ENCODE measurements around the gene ITFG1.

ITFG1 gene

DNA sequence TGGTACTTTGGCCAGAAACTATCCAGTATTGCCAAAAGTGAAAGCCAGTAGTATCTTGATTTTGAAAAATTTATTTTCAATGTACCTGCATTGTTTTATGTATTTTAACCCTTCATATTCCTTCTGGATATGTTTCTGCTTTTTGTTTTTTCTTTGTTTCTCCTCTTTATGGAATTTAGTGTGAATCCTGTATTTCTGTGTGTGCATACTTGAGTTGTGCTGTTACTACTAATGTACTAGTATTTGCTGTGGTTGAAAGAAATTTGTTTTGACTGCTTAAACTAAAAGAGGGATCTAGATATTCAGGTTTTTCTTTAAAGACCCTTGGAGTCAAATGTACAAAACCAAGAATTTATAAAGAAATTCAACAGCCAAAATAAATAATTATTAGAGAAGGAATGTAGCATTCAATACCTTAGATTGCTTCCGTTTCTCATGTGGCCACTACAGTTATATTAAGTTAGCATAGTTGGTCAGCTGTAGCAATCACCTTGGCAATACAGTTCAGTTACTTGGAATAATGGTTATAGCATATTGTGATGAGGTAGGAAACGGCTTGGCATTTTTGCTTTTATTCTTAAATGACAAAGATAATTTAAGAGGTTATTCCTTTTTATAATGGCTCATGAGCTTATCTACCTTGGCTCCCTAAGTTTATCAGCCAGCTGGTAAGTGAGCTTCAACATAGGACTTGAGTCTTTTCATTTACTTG is 5.2 kb upstream of the ITFG1 start:
- no peak overlapping the region for H3K4me3 ChIP-seq (replicated peaks; ENCODE audit: low read depth, low read length)
- DNase-seq (ENCODE audit: low read depth): no peak
- TF ChIP-seq, protein P1, sequence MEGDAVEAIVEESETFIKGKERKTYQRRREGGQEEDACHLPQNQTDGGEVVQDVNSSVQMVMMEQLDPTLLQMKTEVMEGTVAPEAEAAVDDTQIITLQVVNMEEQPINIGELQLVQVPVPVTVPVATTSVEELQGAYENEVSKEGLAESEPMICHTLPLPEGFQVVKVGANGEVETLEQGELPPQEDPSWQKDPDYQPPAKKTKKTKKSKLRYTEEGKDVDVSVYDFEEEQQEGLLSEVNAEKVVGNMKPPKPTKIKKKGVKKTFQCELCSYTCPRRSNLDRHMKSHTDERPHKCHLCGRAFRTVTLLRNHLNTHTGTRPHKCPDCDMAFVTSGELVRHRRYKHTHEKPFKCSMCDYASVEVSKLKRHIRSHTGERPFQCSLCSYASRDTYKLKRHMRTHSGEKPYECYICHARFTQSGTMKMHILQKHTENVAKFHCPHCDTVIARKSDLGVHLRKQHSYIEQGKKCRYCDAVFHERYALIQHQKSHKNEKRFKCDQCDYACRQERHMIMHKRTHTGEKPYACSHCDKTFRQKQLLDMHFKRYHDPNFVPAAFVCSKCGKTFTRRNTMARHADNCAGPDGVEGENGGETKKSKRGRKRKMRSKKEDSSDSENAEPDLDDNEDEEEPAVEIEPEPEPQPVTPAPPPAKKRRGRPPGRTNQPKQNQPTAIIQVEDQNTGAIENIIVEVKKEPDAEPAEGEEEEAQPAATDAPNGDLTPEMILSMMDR (IDR thresholded peaks at IDR 0.05; ENCODE audit: low read length, missing control alignments): no peak

DNA sequence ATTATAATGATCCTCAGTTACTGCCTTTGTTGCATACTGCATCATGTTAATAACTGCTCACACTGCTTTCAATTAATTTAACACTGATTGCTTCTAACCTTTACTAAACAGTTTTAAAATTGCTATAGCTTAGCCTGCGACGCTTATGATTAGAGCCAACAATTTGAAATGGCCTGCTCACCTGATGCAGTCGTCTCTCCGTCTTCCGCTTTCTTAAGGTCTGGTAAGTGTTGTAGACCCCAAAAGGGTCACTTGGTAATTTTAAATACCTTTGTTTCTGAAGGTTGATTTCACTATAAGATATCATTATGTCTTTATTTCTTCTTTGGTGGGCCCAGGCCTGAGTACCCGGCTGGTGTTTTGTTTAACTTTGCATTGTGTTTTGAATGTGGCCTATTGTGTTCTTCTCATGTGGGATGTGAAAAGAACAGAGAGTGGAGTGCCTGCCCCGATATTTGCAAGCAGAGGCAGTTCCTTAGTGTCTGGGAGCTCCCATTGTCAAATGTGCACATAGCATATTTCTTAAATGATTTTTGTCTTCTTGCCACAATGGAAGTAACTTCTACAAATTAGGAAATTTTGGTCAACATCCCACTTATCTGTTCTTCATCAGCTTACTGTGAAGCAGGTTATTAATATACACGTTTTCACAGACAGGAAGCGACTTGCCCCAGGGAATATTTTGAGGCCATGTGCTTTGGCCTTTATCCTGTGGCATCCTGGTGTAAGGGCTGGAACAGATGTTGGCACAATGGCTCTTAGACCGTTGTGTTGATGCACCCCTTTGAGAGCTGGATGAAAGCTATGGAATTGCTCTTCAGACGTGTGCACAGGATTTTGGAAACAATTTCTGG is 3.1 kb upstream of the ITFG1 start:
- DNase-seq (ENCODE audit: low read depth): no peak
- no peak overlapping the region for H3K4me3 ChIP-seq (replicated peaks; ENCODE audit: low read depth, low read length)
- TF ChIP-seq, protein P1 (IDR thresholded peaks at IDR 0.05; ENCODE audit: low read length, missing control alignments): no peak

DNA sequence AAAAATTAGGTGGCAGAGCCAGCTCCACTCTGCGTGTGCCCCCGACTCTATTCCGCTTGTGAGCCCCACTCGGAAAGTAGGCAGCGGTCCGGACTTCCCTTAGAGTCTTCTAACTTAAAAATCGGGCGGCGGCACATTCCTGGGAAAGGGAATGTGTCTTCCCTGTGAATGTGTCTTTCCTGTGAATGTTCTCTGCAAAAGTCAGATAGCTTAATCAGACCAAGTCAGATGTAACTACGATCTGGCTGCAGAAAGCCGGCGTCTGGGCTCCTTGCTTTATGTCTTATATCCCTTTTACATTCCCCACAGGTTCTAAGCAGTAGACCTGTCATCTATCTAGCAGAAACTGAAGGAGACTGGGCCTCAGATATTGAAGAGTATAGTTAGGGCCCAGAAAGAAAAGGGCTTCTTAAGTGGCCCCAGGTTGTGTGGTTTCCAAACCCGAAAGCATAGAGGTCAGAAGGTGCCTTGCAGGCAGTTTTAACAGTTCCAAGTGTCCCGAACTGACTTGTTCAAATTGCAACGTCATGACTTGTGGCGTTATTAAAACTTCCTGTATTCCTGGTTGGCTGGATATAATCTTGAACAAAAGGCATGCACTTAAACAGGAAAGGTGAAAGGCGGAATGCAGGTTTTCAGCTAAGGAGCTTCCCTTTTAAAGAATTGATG is 869 bp upstream of the ITFG1 start:
- peak overlapping the region; percentile 98 for H3K4me3 ChIP-seq (replicated peaks; ENCODE audit: low read depth, low read length)
- DNase-seq (ENCODE audit: low read depth): peak; percentile 59
- TF ChIP-seq, protein P1 (IDR thresholded peaks at IDR 0.05; ENCODE audit: low read length, missing control alignments): no peak

DNA sequence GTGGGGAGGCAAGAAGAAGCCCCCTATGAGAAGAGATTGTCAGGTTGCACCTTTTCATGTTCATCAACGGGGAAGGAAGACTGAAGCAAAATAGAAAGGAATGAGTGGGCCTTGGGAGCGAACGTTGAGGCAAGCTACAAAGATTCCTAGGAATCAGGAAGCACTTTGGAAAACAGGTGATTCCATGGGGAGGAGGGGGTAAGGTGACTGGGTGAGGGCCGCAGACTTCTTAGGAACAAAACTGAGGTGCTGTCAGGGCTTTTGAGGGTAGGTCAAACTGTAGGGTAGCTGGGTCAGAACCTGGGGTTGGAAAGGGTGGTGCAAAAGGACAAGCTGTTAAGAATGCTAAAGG is 528 bp downstream of the ITFG1 start:
- H3K4me3 ChIP-seq (replicated peaks; ENCODE audit: low read depth, low read length): peak overlapping the region; percentile 98
- TF ChIP-seq, protein P1 (IDR thresholded peaks at IDR 0.05; ENCODE audit: low read length, missing control alignments): no peak
- peak; percentile 4 for DNase-seq (ENCODE audit: low read depth)

DNA sequence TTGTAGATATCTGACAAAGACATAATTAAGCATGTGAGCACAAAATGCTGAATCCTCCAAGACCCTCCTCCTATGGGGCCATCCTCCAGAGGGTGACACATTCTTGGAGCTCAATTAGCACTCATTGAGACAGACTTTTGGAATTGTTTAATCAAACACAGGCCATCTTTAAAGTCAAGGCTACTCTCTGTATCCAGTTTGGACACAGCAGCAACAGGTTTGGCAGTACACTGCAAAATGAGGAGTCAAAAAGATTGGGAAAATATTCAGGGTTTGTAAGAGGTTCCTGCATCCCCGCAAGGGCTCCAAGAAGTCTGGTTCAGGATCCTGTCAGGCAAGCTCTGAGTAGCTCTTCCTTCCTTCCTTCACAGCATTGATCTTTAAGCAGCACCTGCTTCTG is 1.3 kb downstream of the ITFG1 start:
- TF ChIP-seq, protein P1 (IDR thresholded peaks at IDR 0.05; ENCODE audit: low read length, missing control alignments): no peak
- DNase-seq (ENCODE audit: low read depth): no peak
- H3K4me3 ChIP-seq (replicated peaks; ENCODE audit: low read depth, low read length): peak overlapping the region; percentile 98

DNA sequence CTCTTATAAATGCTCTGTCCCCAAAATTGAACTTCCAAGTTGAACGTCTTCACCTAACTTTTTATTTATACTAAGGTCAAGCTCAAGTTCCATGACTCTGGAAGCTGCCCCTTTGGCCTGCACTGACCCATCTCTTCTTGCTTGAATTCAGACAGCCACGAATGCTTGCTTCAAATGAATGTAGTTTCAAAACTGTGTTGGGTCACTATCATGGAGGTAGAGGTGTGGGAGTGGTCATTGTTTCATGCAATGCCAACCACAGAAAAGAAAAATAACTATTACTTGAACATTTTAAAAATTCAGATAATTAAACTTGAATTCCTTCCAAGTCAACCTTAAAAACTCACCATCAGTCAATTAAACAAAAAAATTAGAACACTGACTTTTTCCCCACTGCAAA is 2.5 kb downstream of the ITFG1 start:
- TF ChIP-seq, protein P1 (IDR thresholded peaks at IDR 0.05; ENCODE audit: low read length, missing control alignments): no peak
- no peak for DNase-seq (ENCODE audit: low read depth)
- no peak overlapping the region for H3K4me3 ChIP-seq (replicated peaks; ENCODE audit: low read depth, low read length)

Data from fibroblast of pulmonary artery (primary cell).